Measurements from ENCODE around the gene RGS3. TPM values are rescaled to one million over a fixed set of nuclear protein-coding genes. Genes with fewer than 3 reads are reported as not detected.

RGS3 gene
- polyA plus RNA-seq, 2 of the 4 experiments (the other 2 are of a cell fraction), result 19.6 to 22.9 TPM

GRCh38 chr9:113482991-113483675, 19.6 kb downstream of the RGS3 start (continued):
- no peak for TF ChIP-seq REST (IDR thresholded peaks at IDR 0.05)
- no peak for TF ChIP-seq SMC3 (IDR thresholded peaks at IDR 0.05)

GRCh38 chr9:113483676-113484257, 20.2 kb downstream of the RGS3 start:
- TF ChIP-seq JUN (IDR thresholded peaks at IDR 0.05) (no peak), FOSB (CRISPR knock-in tag; IDR thresholded peaks at IDR 0.05) (no peak), EHF (CRISPR knock-in tag; IDR thresholded peaks at IDR 0.05) (no peak), CHD4 (IDR thresholded peaks at IDR 0.05; ENCODE audit: borderline replicate concordance) (no peak), SMC3 (IDR thresholded peaks at IDR 0.05) (no peak), RARB (CRISPR knock-in tag; IDR thresholded peaks at IDR 0.05) (no peak), MYC (IDR thresholded peaks at IDR 0.05; ENCODE audit: borderline replicate concordance, low read length) (no peak), RNF2 (IDR thresholded peaks at IDR 0.05; ENCODE audit: borderline replicate concordance, low read depth) (no peak), PHF8 (IDR thresholded peaks at IDR 0.05; ENCODE audit: borderline replicate concordance, low read depth) (no peak), KDM5A (IDR thresholded peaks at IDR 0.05) (no peak), RAD21 (conservative IDR thresholded peaks at IDR 0.05 in 1 of 2, IDR thresholded peaks at IDR 0.05 in 1 of 2) (no peak), HOXB13 (CRISPR knock-in tag; IDR thresholded peaks at IDR 0.05; ENCODE audit: low read depth) (no peak), E2F6 (IDR thresholded peaks at IDR 0.05; ENCODE audit: borderline replicate concordance, low read depth) (no peak)
- CTCF ChIA-PET, result interaction anchor here (0.6 to 1.5 kb wide), 8 partner anchors 10 to 223 kb away, joined by 3 to 5 read pairs (median 4); no protein-coding TSS in a partner anchor
- Histone ChIP-seq H3K27ac (0 out of 6 replicates have a peak overlapping the region, but pooled peaks of 1 of the 2 experiments have one; percentile 21), H3K9me3 (no peaks in the 10 kb centered on the region), H3K4me2 (no peak overlapping the region), H3K4me3 (no peak overlapping the region), H3K4me1 (0 out of 3 replicates have a peak, but pooled peaks cover 3% of the 10 kb centered on the region)
- ATAC-seq (no peak), FAIRE-seq (no peak), DNase-seq (ENCODE audit: low read depth in 1 of 2, low spot score in 1 of 2) (no peak)
- POLR2A ChIA-PET, result no interaction called here
- 97% methylated on average over 9 of the region's 9 CpGs for WGBS (ENCODE audit: missing lambda C conversion rate)

- 68% methylated on average over 2 of the region's 2 CpGs for WGBS (ENCODE audit: missing lambda C conversion rate)
- no peak overlapping the region for H3K27ac ChIP-seq
- no peak for TF ChIP-seq PBX3 (IDR thresholded peaks at IDR 0.05)
- TF ChIP-seq ZSCAN20 (CRISPR knock-in tag; IDR thresholded peaks at IDR 0.05), result no peak
- TF ChIP-seq PHF8 (IDR thresholded peaks at IDR 0.05; ENCODE audit: borderline replicate concordance, low read depth), result no peak
- no peak for TF ChIP-seq ZFP36 (IDR thresholded peaks at IDR 0.05; ENCODE audit: borderline replicate concordance, partially characterized antibody)
- TF ChIP-seq HES2 (IDR thresholded peaks at IDR 0.05), result no peak
- no peak for TF ChIP-seq ELK1 (IDR thresholded peaks at IDR 0.05; ENCODE audit: low read depth, low read length)
- no peak for TF ChIP-seq RCOR1 (IDR thresholded peaks at IDR 0.05; ENCODE audit: low read depth, low read length)
- no peak for TF ChIP-seq EP300 (IDR thresholded peaks at IDR 0.05)
- POLR2A ChIA-PET, result no interaction called here
- CTCF ChIA-PET, result interaction anchor here (0.6 to 1.5 kb wide), 7 partner anchors 11 to 224 kb away, joined by 3 to 5 read pairs (median 3); no protein-coding TSS in a partner anchor
- 0 out of 3 replicates have a peak, but pooled peaks cover 3% of the 10 kb centered on the region for H3K4me1 ChIP-seq
- no peak overlapping the region for H3K4me3 ChIP-seq
- FAIRE-seq, result no peak
- peak in 1 of 2 experiments; percentile 26 for DNase-seq (ENCODE audit: low read depth in 1 of 2, low spot score in 1 of 2)
- H3K9me3 ChIP-seq, result no peaks in the 10 kb centered on the region
- H3K4me2 ChIP-seq, result no peak overlapping the region
- ATAC-seq, result no peak
These were observed 20.8 kb downstream of the RGS3 start for GRCh38 chr9:113484258-113484730.

Data from A549 (cell line).